Measurements from ENCODE around the gene CRYBB1. TPM values are rescaled to one million over a fixed set of nuclear protein-coding genes. Genes with fewer than 3 reads are reported as not detected.

Gene CRYBB1
- polyA plus RNA-seq, 1 experiment = not detected

DNA sequence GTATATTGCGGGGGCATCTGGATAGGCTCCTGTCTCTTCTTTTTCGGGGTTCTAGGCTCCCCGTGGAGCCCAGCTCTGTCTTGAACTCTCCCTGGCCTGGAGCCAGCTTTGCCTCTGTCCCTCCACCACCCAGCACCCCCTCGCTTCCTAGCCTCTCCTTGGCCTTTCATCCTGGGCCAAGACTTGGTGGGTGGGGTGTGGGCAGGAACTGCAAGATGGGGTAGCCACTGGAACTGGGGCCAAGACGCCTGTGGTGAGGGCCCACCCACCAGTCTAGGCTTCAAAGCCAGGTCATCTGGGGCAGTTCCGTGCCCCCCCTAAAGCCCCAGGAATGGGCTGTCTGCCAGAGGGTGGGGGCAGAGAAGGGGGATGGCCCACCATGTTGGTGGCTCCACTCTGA lies 1.7 kb upstream of the CRYBB1 start:
- POLR2A ChIA-PET = no interaction called here
- peaks cover 27% of the 10 kb centered on the region for H3K27me3 ChIP-seq (ENCODE audit: control insufficient read depth, insufficient read depth, low read length)
- no peaks in the 10 kb centered on the region; the same call in 1 of the 2 replicates for H3K9me3 ChIP-seq (ENCODE audit: control insufficient read depth, insufficient read depth, low read length)
- DNase-seq (ENCODE audit: low read depth, low spot score) = no peak
- CTCF ChIA-PET = no interaction called here
- H3K4me3 ChIP-seq (ENCODE audit: low read depth, low read length) = no peak overlapping the region
- H3K27ac ChIP-seq (ENCODE audit: low read depth, low read length) = no peak overlapping the region
- TF ChIP-seq, protein P1, sequence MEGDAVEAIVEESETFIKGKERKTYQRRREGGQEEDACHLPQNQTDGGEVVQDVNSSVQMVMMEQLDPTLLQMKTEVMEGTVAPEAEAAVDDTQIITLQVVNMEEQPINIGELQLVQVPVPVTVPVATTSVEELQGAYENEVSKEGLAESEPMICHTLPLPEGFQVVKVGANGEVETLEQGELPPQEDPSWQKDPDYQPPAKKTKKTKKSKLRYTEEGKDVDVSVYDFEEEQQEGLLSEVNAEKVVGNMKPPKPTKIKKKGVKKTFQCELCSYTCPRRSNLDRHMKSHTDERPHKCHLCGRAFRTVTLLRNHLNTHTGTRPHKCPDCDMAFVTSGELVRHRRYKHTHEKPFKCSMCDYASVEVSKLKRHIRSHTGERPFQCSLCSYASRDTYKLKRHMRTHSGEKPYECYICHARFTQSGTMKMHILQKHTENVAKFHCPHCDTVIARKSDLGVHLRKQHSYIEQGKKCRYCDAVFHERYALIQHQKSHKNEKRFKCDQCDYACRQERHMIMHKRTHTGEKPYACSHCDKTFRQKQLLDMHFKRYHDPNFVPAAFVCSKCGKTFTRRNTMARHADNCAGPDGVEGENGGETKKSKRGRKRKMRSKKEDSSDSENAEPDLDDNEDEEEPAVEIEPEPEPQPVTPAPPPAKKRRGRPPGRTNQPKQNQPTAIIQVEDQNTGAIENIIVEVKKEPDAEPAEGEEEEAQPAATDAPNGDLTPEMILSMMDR (IDR thresholded peaks at IDR 0.05; ENCODE audit: low read depth, low read length) = no peak

DNA sequence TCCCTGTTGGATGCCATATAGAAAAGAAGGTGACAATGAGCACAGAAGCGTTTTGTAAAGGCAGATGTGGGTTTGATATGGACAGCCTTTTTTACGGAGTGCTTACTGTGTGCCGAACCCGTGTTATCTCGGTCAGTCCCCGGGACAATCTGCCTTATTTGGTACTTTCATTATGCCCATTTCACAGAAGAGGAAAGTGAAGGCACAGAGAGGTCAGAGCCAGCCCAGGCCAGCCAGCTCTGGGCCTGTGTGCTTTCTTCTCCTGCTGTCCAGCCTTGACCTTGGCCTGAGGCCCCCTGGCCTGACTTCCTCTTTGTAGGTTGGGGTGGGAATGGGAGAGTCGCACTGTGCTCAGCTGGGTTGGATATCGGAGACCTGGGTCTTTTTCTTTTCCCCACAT lies 628 bp upstream of the CRYBB1 start:
- no peaks in the 10 kb centered on the region; the same call in 1 of the 2 replicates for H3K9me3 ChIP-seq (ENCODE audit: control insufficient read depth, insufficient read depth, low read length)
- H3K27ac ChIP-seq (ENCODE audit: low read depth, low read length) = no peak overlapping the region
- H3K27me3 ChIP-seq (ENCODE audit: control insufficient read depth, insufficient read depth, low read length) = peaks cover 19% of the 10 kb centered on the region
- no peak for DNase-seq (ENCODE audit: low read depth, low spot score)
- TF ChIP-seq, protein P1 (IDR thresholded peaks at IDR 0.05; ENCODE audit: low read depth, low read length) = no peak
- POLR2A ChIA-PET = no interaction called here
- H3K4me3 ChIP-seq (ENCODE audit: low read depth, low read length) = no peak overlapping the region
- CTCF ChIA-PET = no interaction called here

DNA sequence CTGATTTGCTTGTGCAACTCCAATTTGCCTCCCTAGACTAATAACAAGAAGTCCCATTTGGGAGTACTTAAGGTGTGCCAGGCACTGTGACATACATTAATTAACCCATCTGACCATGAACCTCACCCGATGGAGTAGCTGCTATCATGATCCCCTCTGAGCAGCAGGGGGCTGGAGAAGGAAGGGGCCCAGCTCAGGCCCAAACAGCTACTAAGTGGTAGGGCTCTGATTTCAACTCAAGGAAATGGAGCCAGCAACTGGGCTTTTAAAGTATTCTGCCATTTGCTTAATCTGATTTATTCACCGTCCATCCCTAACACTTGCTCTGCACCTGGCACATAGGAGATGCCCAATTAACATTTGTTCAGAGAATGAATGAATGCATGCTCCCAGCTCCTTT lies 1.2 kb downstream of the CRYBB1 start:
- TF ChIP-seq, protein P1 (IDR thresholded peaks at IDR 0.05; ENCODE audit: low read depth, low read length) = no peak
- no peak for DNase-seq (ENCODE audit: low read depth, low spot score)
- Histone ChIP-seq H3K27me3 (ENCODE audit: control insufficient read depth, insufficient read depth, low read length) (peaks cover 5% of the 10 kb centered on the region), H3K9me3 (ENCODE audit: control insufficient read depth, insufficient read depth, low read length) (no peaks in the 10 kb centered on the region), H3K27ac (ENCODE audit: low read depth, low read length) (no peak overlapping the region), H3K4me3 (ENCODE audit: low read depth, low read length) (no peak overlapping the region)
- ChIA-PET CTCF (no interaction called here), POLR2A (interaction anchor here (0.6 kb wide), 1 partner anchor 25 kb away, joined by 5 read pairs; no protein-coding TSS in a partner anchor)

DNA sequence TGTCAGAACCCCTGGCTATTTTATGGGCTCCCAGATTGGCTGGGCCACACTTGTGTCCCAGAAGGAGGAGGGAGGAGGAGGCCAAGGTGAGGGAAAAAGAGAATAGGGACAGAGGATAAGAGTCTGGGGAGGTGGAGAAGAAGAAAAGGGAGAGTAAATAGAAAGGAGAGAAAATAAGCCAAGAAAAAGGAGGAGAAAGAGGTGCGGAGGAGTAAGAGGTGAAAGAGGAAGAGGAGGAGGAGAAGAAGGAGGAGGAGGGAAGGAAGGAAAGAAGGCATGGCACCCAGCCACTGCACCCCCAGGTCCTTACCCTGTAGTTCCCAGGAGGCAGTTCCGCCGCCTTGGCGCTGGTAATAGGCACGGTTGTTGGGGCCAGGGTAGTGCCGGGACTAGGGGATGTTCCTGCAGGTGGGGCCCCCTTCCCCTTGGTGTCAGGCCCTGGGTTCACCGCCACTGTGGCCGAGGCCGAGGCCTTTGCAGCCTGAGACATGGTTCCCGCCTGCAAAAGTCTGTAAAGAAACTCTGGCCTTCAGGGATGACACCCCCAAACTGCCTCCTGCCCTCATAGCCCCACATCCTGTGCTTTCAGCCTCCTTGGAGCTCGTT lies 1.9 kb downstream of the CRYBB1 start:
- Histone ChIP-seq H3K9me3 (ENCODE audit: control insufficient read depth, insufficient read depth, low read length) (no peaks in the 10 kb centered on the region), H3K4me3 (ENCODE audit: low read depth, low read length) (no peak overlapping the region), H3K27me3 (ENCODE audit: control insufficient read depth, insufficient read depth, low read length) (peaks cover 2% of the 10 kb centered on the region), H3K27ac (ENCODE audit: low read depth, low read length) (no peak overlapping the region)
- TF ChIP-seq, protein P1 (IDR thresholded peaks at IDR 0.05; ENCODE audit: low read depth, low read length) = no peak
- ChIA-PET CTCF (no interaction called here), POLR2A (no interaction called here)
- DNase-seq (ENCODE audit: low read depth, low spot score) = no peak

DNA sequence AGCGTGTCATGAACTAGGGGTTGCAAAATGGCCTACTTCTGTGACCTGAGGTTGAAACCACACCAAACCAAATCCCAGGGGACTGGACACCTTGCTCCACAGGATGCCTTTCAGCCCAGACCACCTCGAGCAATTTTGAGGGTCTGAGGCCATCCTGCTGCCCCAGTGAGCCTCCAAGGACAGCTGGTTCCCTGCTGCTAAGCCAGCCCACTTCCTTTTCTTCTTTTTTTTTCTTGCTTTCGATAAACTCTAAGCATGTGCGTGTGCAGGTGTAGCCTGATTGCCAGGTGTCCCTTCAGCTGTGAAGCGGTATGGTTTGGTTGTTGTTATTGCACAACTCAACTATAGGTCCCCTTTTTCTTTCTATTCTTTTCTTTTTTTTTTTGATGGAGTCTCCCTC lies 2.7 kb downstream of the CRYBB1 start:
- Histone ChIP-seq H3K27ac (ENCODE audit: low read depth, low read length) (no peak overlapping the region), H3K4me3 (ENCODE audit: low read depth, low read length) (no peak overlapping the region), H3K27me3 (ENCODE audit: control insufficient read depth, insufficient read depth, low read length) (peaks cover 2% of the 10 kb centered on the region), H3K9me3 (ENCODE audit: control insufficient read depth, insufficient read depth, low read length) (no peaks in the 10 kb centered on the region)
- CTCF ChIA-PET = no interaction called here
- POLR2A ChIA-PET = no interaction called here
- TF ChIP-seq, protein P1 (IDR thresholded peaks at IDR 0.05; ENCODE audit: low read depth, low read length) = no peak
- no peak for DNase-seq (ENCODE audit: low read depth, low spot score)

Measured in AG04450 (cell line).